GM12892 (cell line): ENCODE measurements around the gene CYB5B.

Source experiments
- DNase-seq: peaks from one replicate; pipeline ENCODE4 v3.0.0; 2011; ENCODE audit not compliant: insufficient read length
- FAIRE-seq: peaks from 2 replicates; lab custom pipeline; 2011; peaks lifted over from hg19 to GRCh38; lab: Jason Lieb, UNC
- POLR2A ChIP-seq: IDR thresholded peaks from 2 replicates; pipeline ENCODE4 v1.6.1; 2011; ENCODE audit warnings: low read depth, low read length, control low read depth
- POLR2AphosphoS5 ChIP-seq: IDR thresholded peaks from 2 replicates; pipeline ENCODE4 v1.6.1; 2011; ENCODE audit warnings: low read depth, low read length, control low read depth
- TAF1 ChIP-seq: IDR thresholded peaks from 2 replicates; pipeline ENCODE4 v1.6.1; 2011; ENCODE audit warnings: low read depth, mild to moderate bottlenecking, control low read depth, low read length, borderline replicate concordance

The CYB5B gene

DNA sequence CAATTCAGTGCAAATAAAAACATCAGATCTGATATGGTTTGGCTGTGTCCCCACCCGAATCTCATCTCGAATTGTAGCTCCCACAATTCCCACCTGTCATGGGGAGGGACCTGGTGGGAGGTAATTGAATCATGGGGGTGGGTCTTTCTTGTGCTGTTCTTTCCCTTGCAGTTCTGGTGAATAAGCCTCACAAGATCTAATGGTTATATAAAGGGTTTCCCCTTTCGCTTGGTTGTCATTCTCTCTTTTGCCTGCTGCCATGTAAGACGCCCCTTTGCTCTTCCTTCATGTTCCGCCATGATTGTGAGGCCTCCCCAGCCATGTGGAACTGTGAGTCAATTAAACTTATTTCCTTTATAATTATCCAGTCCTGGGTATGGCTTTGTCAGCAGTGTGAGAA, 72.5 kb downstream of the CYB5B start:
- TF ChIP-seq POLR2A = no peak
- no peak for TF ChIP-seq TAF1
- no peak for TF ChIP-seq POLR2AphosphoS5
- no peak for DNase-seq
- no peak for FAIRE-seq

DNA sequence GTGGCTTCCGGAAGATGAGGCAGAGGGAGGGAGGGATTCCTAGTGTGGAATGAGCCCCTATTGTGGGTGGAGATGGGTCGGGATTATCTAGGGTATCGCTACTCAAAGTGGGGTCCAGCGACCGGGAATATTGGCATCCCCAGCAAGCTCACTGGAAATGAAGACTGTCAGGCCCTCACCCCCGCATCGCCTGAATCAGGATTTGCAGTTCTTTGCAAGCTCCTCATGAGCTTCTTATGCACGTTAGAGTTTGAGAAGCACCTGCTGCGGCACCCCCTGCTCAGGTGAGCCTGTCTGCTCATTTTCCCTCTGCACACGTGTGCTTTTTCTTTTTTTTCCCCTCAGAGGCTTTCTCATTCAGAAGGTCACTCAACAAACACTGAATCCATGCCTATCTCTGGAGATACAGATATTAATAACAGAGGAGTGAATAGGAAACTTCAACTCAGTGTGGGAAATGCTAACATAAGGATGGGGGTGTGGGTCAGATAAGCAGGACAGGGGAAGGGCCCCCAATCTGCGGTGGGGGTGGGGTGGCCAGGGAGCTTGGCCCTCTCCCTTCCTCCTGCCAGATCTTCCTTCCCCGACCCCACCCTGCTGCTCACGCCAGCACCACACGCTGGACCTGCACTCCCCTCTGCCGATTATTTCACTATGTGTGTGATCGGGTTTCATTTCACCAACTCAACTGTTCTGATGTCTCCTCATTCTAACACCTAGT, 73.6 kb downstream of the CYB5B start:
- DNase-seq (no peak), FAIRE-seq (no peak)
- TF ChIP-seq POLR2A = no peak
- TF ChIP-seq POLR2AphosphoS5 = no peak
- no peak for TF ChIP-seq TAF1

DNA sequence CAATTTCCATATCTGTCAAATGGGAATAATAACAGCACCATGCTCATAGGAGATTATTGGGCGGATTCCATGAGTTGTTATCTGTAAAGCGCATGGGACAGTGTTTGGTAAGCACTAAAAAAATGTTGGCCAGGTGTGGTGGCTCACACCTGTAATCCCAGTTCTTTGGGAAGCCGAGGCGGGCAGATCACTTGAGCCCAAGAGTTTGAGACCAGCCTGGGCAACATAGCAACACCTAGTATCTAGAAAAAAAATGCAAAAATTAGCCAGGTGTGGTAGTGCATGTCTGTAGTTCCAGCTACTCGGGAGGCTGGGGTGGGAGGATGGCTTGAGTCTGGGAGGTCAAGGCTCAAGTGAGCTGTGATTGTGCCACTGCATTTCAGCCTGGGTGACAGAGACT, 74.5 kb downstream of the CYB5B start:
- TF ChIP-seq POLR2A = no peak
- TF ChIP-seq POLR2AphosphoS5 = no peak
- TF ChIP-seq TAF1 = no peak
- FAIRE-seq (no peak), DNase-seq (no peak)

DNA sequence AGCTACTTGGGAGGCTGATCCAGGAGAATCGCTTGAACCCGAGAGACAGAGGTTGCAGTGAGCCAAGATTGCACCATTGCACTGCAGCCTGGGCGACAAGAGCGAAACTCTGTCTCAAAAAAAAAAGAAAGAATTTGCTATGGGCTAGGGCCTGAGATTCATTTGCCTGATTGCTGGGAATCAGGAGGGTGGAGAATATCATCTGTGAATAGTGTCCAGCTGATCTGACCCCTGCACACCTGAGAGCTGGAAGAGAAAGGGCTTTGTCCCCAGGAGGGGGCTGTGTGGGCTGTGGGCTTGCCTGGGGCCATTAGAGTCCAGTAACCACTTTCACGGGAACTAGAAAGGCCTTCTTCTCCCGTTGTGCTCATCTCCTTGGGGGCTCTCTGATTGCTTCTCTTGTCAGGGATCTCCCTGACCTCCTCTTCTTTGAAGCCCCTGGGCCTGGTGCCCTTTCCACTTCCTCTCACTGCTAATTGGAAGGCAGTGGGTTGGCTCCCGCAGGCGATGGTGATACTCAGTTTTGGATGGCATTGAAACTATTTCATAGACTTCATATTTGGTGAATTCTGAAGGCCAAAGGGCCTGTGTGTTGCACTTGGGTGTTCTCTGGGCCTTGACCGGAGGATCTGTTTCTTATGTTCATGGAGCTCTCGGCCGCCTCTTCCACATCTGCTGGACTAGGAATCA, 75.3 kb downstream of the CYB5B start:
- no peak for TF ChIP-seq TAF1
- no peak for TF ChIP-seq POLR2A
- no peak for TF ChIP-seq POLR2AphosphoS5
- FAIRE-seq (no peak), DNase-seq (no peak)

DNA sequence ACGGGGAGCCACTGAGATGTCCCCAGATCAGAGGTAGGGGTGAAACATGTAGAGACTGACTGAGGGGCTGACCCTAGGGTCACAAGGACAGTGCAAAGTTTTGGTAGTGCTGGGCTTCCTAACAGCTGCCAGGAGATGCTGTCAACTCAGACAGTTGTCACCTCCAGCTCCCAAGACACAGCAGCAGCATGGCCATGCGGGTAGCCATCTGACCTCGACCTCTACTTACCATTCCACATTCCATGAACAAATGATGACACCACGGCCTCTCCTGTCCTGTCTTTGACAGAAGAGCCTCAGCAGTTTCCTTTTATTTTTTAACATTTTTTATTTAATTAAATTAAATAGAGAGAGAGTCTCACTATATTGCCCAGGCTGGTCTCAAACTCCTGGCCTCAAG, 76.1 kb downstream of the CYB5B start:
- FAIRE-seq = no peak
- TF ChIP-seq POLR2AphosphoS5 (no peak), POLR2A (no peak), TAF1 (no peak)

DNA sequence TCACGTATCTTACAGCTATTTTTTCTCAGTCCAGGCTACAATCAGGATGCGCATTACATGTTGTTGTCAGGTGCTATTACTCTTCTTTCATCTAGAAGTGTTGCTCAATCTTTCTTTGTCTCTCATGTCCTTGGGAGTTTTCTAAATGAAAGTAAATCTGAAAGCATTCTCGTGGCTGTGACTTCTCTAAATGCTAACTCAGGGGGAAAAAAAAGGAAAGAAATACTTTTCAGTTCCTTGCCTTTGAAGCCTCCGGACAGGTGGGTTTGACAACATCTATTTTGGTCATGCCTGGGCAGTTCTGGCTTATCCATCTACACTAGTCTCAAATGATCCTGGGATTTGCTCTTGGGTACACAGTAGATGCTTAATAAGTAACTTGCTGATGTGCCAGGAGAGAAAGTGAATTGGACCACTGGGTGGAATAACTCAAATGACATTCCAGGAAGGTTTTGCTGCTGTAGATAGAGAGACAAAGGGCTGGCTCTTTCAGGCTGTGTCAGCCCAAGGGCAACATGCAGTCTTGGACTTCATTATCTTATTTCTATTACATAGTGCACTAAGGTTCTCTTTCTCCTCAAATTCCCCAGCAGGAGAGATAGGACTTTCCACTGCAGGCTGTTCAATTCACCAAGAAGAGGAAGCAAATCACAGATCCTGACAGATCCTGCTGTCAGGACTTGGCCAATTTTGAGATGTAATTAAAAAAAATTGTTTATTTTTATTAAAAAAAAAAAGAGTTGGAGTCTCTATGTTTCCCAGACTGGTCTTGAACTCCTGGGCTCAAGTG, 77.7 kb downstream of the CYB5B start:
- no peak for DNase-seq

More for the DNA sequence above, 76.1 kb downstream of the CYB5B start:
- DNase-seq = no peak

DNA sequence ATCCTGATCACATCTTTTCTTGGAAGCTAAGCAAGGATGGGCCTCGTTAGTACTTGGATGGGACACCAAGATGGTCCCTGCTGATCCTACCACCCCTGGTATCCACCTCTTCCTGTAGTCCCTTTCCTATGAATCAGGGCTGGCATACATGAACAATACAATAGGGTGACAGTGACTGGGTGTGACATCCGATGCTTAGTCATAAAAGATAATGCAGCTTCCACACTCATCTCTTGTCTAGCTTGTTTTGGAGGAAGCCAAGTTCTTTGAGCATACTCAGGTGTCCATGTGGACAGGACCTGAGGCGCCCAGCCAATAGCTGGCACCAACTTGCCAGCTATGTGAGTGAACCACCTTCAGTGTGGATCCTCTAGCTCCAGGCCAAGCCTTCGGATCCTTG, 78.8 kb downstream of the CYB5B start:
- FAIRE-seq = peak; percentile 17
- TF ChIP-seq POLR2A (no peak), TAF1 (no peak), POLR2AphosphoS5 (no peak)
- no peak for DNase-seq

More for the DNA sequence above, 77.7 kb downstream of the CYB5B start:
- FAIRE-seq = no peak
- no peak for TF ChIP-seq POLR2AphosphoS5
- no peak for TF ChIP-seq TAF1
- no peak for TF ChIP-seq POLR2A

DNA sequence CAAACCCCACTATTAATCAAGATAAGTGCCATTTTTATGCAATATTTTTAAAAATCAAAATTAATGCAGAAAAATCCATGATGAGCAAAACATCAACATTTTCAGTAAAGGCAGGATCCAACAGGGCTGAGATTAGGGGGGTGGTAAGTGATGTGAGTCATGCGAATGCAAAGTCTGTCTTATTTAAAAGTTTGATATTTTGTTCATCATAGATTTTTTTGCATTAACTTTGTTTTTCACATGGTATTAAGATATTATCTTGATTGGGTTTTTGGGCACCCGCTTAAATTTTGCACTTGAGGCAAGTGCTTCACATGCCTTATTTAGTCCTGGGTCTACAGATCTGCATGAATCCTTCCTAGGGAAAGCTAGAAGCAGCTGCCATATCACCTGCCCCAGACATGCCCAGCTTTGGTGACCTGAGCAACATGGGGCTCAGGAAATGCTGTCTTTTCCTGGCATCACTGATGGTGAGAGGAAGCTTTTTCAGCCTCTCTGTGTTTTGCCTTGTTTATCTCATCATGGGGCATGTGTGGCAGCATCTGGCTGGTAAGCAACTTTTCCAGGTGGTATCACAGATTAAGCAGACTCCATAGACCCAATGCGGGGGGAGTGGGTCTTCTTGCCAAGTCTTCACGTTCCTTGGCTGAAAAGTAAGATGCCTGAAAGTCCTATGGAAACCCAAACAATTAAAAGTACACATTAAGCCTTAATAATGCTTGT, 83.8 kb downstream of the CYB5B start:
- DNase-seq (no peak), FAIRE-seq (no peak)
- TF ChIP-seq POLR2AphosphoS5 (no peak), POLR2A (no peak), TAF1 (no peak)

DNA sequence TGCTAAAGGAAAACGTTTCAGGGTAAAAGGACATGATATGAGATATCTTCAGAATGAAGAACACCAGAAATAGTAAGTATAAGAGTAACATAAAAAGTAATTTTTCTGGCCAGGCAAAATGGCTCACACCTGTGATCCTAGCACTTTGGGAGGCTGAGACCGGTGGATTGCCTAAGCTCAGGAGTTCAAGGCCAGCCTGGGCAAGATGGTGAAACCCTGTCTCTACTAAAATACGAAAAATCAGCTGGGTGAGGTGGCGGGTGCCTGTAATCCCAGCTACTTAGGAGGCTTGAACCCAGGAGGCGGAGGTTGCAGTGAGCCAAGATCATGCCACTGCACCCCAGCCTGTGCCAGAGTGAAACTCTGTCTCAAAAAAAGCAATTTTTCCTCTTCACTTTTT, 84.7 kb downstream of the CYB5B start:
- no peak for TF ChIP-seq POLR2AphosphoS5
- TF ChIP-seq POLR2A = no peak
- no peak for TF ChIP-seq TAF1
- FAIRE-seq (no peak), DNase-seq (no peak)

DNA sequence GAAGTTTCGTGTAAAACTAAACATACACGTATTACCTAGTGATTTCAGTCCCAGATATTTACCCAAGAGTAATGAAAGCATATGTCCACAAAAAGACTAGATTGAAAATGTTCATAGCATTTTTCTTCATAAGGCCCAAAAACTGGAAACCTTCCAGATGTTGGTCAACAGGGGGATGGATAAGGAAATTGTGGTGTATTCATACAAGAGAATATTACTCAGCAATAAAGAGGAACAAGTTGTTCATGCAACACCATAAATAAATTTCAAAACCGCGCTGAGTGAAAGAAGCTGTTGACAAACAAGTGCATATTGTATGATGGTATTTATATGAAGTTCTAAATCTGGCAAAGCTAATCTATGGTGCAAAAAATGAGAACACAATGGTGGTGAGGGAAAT, 87.2 kb downstream of the CYB5B start:
- no peak for DNase-seq
- TF ChIP-seq POLR2AphosphoS5 (no peak), POLR2A (no peak), TAF1 (no peak)
- FAIRE-seq = no peak

DNA sequence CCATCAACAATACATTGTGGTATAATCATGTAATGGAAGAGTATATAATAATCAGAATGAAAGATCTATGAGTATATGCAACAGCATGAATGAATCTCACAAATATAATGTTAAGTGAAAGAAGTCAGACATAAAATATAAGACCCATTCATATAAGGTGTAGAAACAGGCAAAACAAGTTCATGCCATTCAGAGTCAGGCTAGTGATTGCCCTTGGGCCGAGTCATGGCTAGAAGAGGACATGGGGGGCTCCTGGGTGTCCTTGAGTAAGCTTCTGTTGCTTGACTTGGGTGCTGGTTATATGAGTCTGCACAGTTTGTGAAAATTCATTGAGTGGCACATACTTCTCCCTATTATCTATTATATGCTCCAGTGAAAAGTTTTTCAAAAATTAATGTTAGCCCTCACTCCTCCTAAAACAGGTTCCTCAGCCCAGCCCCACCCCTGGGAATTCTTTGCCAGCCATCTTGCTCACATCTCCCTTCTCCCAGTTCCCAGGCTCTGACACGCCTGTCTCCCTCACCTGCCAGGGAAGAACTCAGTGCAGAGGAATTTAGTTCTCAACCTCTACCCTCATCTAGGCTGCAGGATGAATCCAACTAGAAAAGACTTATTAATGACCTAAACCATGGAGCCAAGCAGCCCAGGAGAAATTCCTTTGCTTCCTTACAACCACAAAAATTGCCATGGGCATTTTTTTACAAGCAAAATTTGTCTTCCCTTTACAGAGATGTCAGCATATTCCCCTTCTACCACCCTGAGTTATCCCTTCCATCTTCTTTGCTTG, 89.0 kb downstream of the CYB5B start:
- no peak for TF ChIP-seq POLR2AphosphoS5
- TF ChIP-seq TAF1 = no peak
- no peak for TF ChIP-seq POLR2A
- no peak for DNase-seq
- no peak for FAIRE-seq

DNA sequence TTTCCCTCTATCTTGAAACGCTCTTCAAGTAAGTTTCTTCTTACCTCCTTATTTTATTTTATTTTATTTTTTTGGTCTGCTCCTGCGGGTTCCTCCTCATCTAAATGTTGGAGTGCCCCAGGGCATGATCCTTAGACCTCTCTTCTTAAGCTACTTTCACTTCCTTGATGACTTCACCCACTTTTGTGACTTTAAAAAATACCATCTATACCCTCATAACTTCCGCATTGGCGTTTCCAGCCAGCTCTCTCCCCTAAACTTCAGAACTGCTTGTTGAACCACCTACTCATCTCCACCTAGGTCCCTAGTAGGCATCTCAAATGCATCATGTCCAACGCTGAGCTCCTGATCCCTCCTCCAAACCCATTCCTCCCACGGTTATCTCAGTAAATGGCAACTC, 89.9 kb downstream of the CYB5B start:
- DNase-seq (no peak), FAIRE-seq (no peak)
- TF ChIP-seq TAF1 (no peak), POLR2AphosphoS5 (no peak), POLR2A (no peak)
